EH (cell line): ENCODE data around the gene E2F4.
A peak's percentile ranks its signal among the peaks of the same experiment; 100 is the strongest.

Source experiments
- DNase-seq: peaks from one replicate; pipeline ENCODE4 v3.0.0-alpha.2; 2015; ENCODE audit warnings: low read depth

The E2F4 gene

GRCh38 chr16:67173808-67174705 is 17.9 kb upstream of the E2F4 start:
- peak; percentile 89 for DNase-seq

DNA sequence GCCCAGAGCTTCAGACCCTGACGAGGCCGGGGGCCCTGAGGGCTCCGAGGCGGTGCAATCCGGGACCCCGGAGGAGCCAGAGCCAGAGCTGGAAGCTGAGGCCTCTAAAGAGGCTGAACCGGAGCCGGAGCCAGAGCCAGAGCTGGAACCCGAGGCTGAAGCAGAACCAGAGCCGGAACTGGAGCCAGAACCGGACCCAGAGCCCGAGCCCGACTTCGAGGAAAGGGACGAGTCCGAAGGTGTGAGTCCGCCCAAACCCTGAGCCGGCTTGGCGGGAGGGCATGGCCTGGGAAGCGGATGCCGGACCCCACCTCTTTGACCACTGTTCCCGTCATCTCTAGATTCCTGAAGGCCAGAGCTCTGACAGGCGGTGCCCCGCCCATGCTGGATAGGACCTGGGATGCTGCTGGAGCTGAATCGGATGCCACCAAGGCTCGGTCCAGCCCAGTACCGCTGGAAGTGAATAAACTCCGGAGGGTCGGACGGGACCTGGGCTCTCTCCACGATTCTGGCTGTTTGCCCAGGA is 17.2 kb upstream of the E2F4 start:
- no peak for DNase-seq

DNA sequence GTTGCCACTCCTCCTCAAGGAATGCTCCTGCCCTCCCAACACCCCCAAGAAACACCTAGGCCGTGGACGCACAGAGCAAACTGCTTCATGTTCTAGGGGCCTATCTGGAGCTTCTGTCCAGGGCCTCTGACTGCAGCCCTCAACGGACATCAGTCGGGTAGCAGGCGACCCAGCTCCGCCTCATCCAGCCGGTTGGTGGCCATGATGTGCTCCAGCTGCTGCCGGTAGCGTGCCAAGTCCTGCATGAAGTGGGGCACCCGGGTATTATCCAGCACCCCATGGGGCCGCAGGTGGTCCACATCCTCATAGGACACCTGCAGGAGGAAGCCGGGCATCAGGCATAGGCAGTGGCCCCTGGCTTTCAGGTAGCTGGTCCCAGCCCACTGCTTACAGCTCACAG is 15.3 kb upstream of the E2F4 start:
- DNase-seq = no peak

- DNase-seq = peak; percentile 49
Observed at GRCh38 chr16:67177743-67178699, 13.9 kb upstream of the E2F4 start.

DNA sequence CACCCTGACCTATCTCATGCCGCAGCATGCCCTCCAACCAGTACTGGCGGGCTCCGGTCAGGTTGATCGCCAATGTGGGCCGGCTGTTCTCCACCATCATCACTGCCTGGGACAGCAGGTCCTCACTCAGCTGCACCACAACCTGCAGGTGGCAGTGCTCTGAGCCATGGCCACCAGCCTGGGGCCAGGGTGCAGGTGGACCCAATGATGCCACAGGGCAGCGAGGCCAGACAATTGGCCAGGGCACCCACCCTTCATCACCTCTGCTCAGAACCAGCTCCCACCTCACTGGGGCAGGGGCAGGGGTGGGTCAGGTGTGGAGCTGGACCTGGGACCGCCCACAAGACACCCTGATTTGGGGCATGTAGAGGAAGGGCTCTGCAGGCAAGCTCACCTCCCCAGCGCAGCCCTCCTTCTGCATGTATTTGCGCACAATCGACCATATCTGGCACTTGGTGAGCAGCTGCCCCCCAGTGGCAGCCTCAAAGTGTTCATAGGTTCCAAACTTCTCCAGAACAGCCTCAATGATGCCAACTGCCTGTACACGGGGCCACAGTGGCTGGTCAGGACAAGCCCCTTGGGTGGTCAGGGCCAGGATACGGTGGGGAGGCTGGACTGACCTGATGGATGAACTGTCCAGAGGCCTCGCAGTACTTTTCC is 12.4 kb upstream of the E2F4 start:
- no peak for DNase-seq

DNA sequence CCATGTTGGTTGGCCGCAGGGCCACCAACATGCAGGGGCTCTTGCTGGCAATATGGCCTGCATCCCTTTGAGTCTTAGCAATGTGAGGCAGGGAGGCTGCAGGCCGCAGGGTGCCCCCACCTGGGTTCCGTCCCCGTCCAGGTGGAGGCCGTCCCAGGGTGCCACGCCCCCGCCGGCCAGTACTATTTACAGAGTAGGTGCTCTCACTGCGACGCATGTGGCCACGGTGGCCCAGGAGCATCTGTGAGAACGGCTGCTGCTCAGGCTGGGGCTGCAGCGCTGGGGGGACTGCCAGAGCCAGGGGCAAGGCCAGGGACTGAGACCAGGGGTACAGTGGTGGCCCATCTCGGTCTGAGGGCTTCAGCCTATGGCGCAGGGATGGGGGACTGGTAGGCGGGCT is 11.8 kb upstream of the E2F4 start:
- no peak for DNase-seq

GRCh38 chr16:67181346-67181745 is 10.6 kb upstream of the E2F4 start:
- DNase-seq = peak; percentile 83

DNA sequence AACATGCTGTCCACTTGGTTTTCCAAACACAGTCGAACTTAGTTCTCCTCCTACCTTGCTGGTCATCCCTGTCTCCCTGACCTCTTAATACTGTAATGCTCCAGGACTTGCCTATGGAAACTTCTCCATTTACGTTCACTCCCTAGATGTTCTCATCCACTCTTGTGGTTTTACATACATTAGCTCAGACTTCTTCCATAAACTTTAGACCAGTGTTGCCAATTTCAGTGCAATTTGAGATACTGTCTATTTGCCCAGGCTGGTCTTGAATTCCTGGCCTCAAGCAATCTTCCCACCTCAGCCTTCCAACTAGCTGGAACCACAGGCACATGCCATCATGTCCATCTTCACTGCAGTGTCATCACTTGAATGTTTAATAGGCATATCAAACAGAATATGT is 9.7 kb upstream of the E2F4 start:
- DNase-seq = no peak

DNA sequence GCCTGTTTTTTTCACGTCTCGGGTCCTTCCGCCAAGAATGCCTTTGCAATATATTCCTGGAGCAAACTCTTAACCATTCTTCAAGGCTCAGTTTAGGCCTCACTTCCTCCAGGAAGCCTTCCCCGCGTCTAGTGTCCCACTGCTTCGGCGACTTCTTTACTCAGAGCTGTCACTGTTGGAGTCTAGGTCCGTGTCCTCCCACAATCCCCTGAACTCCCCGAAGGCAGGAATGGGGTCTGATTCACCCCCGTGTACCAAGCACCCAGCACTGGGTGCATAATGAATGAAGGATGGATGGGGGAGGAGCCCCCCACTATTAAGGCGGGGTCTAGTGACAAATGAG is 8.7 kb upstream of the E2F4 start:
- no peak for DNase-seq

DNA sequence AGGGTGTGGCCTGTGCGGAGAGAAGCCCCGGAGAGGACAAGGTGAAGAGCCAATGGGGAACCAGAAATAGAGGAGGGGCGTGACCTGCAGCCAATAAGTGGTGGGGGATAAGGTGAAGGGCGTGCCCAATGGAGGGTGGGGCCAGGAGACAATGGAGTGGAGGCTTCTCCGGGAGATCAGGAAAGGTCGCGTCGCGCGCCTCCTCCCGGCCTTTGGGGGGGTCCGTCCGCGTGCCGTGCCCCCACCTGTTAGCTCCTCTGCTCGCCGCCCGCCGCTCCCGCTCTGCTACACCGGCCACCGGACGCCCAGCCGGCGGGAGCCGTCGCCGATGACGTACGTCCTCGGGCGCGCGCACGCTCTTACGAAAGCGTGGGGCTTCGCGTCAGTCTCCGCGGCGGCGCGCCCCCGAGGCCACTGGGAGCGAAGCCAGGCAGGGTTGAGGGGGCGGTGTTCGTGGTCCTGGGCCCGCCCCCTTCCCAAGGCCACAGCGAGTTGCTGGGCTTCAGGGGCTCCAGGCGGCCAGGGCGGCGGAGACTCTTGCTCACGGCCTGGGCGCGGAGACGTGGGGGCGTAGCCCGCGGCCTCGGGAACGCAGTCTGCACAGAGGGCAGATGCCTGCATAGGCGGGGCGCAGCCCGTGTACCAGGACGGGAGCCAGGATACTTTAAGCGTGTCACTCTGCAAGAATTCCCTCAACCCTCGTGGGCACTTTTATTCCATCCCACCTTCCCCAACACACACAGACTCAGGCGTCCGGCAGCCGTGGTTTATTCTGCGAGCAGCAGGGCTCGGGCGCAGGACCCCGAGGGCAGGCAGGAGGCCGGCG is 8.1 kb upstream of the E2F4 start, which contains the start of gene MATCAP1:
MATCAP1 (minus strand) TSS at position 337 of the 826 bp plus-strand sequence. CDS start 3,353 bp downstream, outside the sequence.
- peak; percentile 99 for DNase-seq

DNA sequence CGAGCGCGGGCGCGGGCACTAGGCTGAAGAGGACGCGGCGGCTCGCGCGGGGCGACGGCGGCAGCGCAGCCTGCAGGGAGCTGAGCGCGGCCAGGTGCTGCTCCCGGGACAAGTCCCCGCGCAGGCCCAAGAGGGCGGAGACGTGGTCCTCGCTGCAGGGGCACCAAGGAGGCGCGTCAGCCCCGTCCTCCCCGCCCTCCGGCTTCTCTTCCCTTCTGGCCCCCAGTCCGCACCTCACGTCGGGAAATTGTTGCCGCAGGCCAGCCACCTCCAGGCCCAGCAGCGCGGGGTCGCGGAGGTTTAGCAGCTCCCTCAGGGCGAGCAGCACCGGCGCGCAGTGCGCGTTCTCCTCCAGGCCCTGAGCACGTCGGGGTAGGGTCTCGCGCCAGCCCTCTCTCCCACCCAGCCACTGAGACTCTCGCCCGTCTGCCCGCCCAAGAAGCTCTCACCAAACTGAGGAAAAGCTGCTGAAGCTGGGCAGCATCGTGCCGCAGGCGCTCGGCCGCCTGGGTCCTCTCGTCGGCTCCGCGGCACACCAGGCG is 7.4 kb upstream of the E2F4 start:
- DNase-seq = no peak

GRCh38 chr16:67184995-67185650 is 6.8 kb upstream of the E2F4 start:
- peak; percentile 93 for DNase-seq

- DNase-seq = no peak
Observed at GRCh38 chr16:67185651-67186134, 6.3 kb upstream of the E2F4 start.

DNA sequence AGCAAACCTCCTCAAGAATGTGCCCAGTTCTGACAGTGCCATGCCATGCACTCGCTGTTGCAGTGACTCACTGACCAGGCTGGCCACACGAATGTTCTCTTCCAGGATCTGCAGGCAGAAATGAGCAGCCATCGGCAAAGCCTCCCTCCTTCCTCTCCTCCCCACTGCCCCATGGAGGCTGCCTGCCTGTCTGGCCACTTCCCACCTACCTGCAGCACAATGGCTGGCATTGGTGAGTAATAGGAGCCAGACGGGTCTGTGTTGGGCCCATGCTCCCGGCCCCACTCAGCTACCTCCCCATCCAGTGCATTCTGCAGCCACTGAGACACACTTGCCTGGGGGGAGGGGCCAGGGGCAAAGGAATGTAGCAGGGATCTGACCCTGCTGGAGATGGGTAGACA is 5.4 kb upstream of the E2F4 start:
- DNase-seq = peak; percentile 72

GRCh38 chr16:67187175-67187890 is 4.6 kb upstream of the E2F4 start:
- no peak for DNase-seq

GRCh38 chr16:67188323-67188722 is 3.6 kb upstream of the E2F4 start:
- no peak for DNase-seq

- no peak for DNase-seq
Observed at GRCh38 chr16:67188798-67189197, 3.2 kb upstream of the E2F4 start.

- DNase-seq = no peak
Observed at GRCh38 chr16:67190041-67190440, 1.9 kb upstream of the E2F4 start, which contains the start of gene EXOC3L1. TSS of gene EXOC3L1 (minus strand) at chr16:67190136. CDS start at chr16:67189676, 460 bp downstream.
